HFF-Myc (cell line): Measurements from ENCODE around the gene SLC25A28.

ENCODE experiments used
- DNase-seq: peaks from one replicate; pipeline ENCODE4 v3.0.0-alpha.2; 2011; ENCODE audit warnings: low read depth; ENCODE audit errors: extremely low read depth
- H3K4me3 ChIP-seq: replicated peaks from 2 replicates; pipeline ENCODE4 v1.5.1; 2011; ENCODE audit warnings: low read depth, mild to moderate bottlenecking, control low read depth, low read length
- CTCF ChIP-seq: IDR thresholded peaks from 2 replicates; pipeline ENCODE4 v1.5.1; 2012; ENCODE audit warnings: mild to moderate bottlenecking, low read depth, low read length, control low read depth; ENCODE audit errors: missing control alignments

The SLC25A28 gene

GRCh38 chr10:99590799-99591198 is 29.4 kb downstream of the SLC25A28 start:
- DNase-seq: no peak
- no peak overlapping the region for H3K4me3 ChIP-seq
- no peak for TF ChIP-seq CTCF

- no peak overlapping the region for H3K4me3 ChIP-seq
- no peak for DNase-seq
- TF ChIP-seq CTCF: no peak
Measured at GRCh38 chr10:99583687-99584086, 36.6 kb downstream of the SLC25A28 start.

GRCh38 chr10:99582255-99582770 is 37.9 kb downstream of the SLC25A28 start:
- no peak for TF ChIP-seq CTCF
- no peak overlapping the region for H3K4me3 ChIP-seq
- DNase-seq: no peak

- no peak overlapping the region for H3K4me3 ChIP-seq
- no peak for TF ChIP-seq CTCF
- DNase-seq: no peak
Measured at GRCh38 chr10:99579971-99580370, 40.3 kb downstream of the SLC25A28 start.

GRCh38 chr10:99573790-99574189 is 46.4 kb downstream of the SLC25A28 start:
- TF ChIP-seq CTCF: no peak
- DNase-seq: no peak
- no peak overlapping the region for H3K4me3 ChIP-seq

GRCh38 chr10:99571816-99572215 is 48.4 kb downstream of the SLC25A28 start:
- H3K4me3 ChIP-seq: no peak overlapping the region
- TF ChIP-seq CTCF: no peak
- DNase-seq: no peak

GRCh38 chr10:99569961-99570360 is 50.3 kb downstream of the SLC25A28 start:
- no peak for DNase-seq
- H3K4me3 ChIP-seq: no peak overlapping the region
- TF ChIP-seq CTCF: no peak
